HCT116 (cell line): ENCODE results near the gene PYGB. TPM values are rescaled to one million over a fixed set of nuclear protein-coding genes. Genes with fewer than 3 reads are reported as not detected.

Source experiments
- ATAC-seq: fragments of 200-7000 bp; cut with Tn5 transposase; 2 replicates; pipeline ENCODE4 v1.9.1; 2020; ENCODE audit warnings: mild to moderate bottlenecking, moderate library complexity
- BruUV-seq: library from RNA; stranded (reverse); fragments of 400-500 nt; replicated peaks from 2 replicates; lab custom pipeline; 2021; lab: Mats Ljungman, UMichigan
- CTCF ChIA-PET: fragments of 300-600 bp; sonication (Branson Sonifier 250); formaldehyde crosslinking; loops from one replicate; lab custom pipeline; 2021; ENCODE audit warnings: antibody characterized with exemption; lab: Charles Lee
- POLR2A ChIA-PET: fragments of 300-600, 350-600 bp; sonication (Branson Sonifier 250); formaldehyde crosslinking; loops from one replicate; lab custom pipeline; 2021; ENCODE audit warnings: antibody characterized with exemption; lab: Charles Lee
- RAD21 ChIA-PET, 2 experiments: fragments of 300-600 bp; sonication (Branson Sonifier 250); formaldehyde crosslinking; loops; one replicate each; lab custom pipeline; 2023; ENCODE audit warnings: low total read pairs in 2 of 2; ENCODE audit not compliant: uncharacterized antibody in 2 of 2, unreplicated experiment in 2 of 2, low non-redundant PET in 1 of 2; lab: Charles Lee
- DNase-seq: peaks from one replicate; pipeline ENCODE4 v3.0.0-alpha.2; 2010; ENCODE audit warnings: low read depth, low spot score
- H2AFZ ChIP-seq: fragments of 200-600 bp; shearing (Covaris generic), sonication (generic); 2 replicates; pipeline ENCODE4 v1.6.1; 2017; ENCODE audit warnings: low read depth, mixed run types, mixed read lengths, antibody characterized with exemption, low read length; ENCODE audit not compliant: poor library complexity, severe bottlenecking
- H3K27ac ChIP-seq: 2 replicates; pipeline ENCODE4 v1.5.1; 2012; ENCODE audit warnings: low read depth, low read length
- H3K27me3 ChIP-seq: fragments of 200-600 bp; sonication (generic); 2 replicates; pipeline ENCODE4 v1.6.1; 2016; ENCODE audit warnings: mixed run types, low read length, mixed read lengths; ENCODE audit not compliant: insufficient read depth
- H3K36me3 ChIP-seq, 2 experiments: fragments of 200-500 bp in 1 of 2; fragments of 200-600 bp in 1 of 2; sonication (Bioruptor generic) in 1 of 2; sonication (generic) in 1 of 2; 2 replicates each; pipeline versions ENCODE4 v1.5.1 to v1.6.1; 2014 to 2016; ENCODE audit warnings: low read length in 2 of 2, inconsistent platforms in 1 of 2, mixed read lengths in 1 of 2, mixed run types in 1 of 2; ENCODE audit not compliant: insufficient read depth in 2 of 2, control insufficient read depth in 1 of 2
- H3K4me1 ChIP-seq, 2 experiments: fragments of 200-600 bp in 1 of 2; sonication (generic) in 1 of 2; 2 replicates each; pipeline versions ENCODE4 v1.5.1 to v1.6.1; 2012 to 2017; ENCODE audit warnings: low read length in 2 of 2, inconsistent platforms in 1 of 2, mild to moderate bottlenecking in 1 of 2, mixed read lengths in 1 of 2, mixed run types in 1 of 2, moderate library complexity in 1 of 2; ENCODE audit not compliant: insufficient read depth in 2 of 2, control insufficient read depth in 1 of 2
- H3K4me2 ChIP-seq: fragments of 200-600 bp; sonication (generic); 2 replicates; pipeline ENCODE4 v1.6.1; 2017; ENCODE audit warnings: mixed run types, low read length, mixed read lengths
- H3K4me3 ChIP-seq, 2 experiments: fragments of 200-600 bp in 1 of 2; sonication (generic) in 1 of 2; replicated peaks in 1 of 2; 2 replicates each; pipeline ENCODE4 v1.5.1; 2011 to 2016; ENCODE audit warnings: low read length in 2 of 2, control low read depth in 1 of 2, low read depth in 1 of 2, mild to moderate bottlenecking in 1 of 2, mixed read lengths in 1 of 2, mixed run types in 1 of 2
- H3K79me2 ChIP-seq: fragments of 200-600 bp; sonication (generic); 2 replicates; pipeline ENCODE4 v1.6.1; 2017; ENCODE audit warnings: mild to moderate bottlenecking, mixed run types, low read length, moderate library complexity, mixed read lengths; ENCODE audit not compliant: insufficient read depth
- H3K9ac ChIP-seq: fragments of 200-600 bp; sonication (generic); 2 replicates; pipeline ENCODE4 v1.6.1; 2016; ENCODE audit warnings: low read length, mixed read lengths
- H3K9me2 ChIP-seq: fragments of 200-600 bp; sonication (generic), shearing (Covaris generic); 2 replicates; pipeline ENCODE4 v1.6.1; 2017; ENCODE audit warnings: mixed run types, mild to moderate bottlenecking, moderate library complexity; ENCODE audit not compliant: insufficient read depth
- H3K9me3 ChIP-seq, 2 experiments: fragments of 200-500 bp in 1 of 2; fragments of 200-600 bp in 1 of 2; sonication (Bioruptor generic) in 1 of 2; sonication (generic) in 1 of 2; 2 replicates each; pipeline ENCODE4 v1.6.1; 2014 to 2017; ENCODE audit warnings: low read length in 2 of 2, mixed read lengths in 2 of 2, inconsistent platforms in 1 of 2, low read depth in 1 of 2, mild to moderate bottlenecking in 1 of 2, mixed run types in 1 of 2, moderate library complexity in 1 of 2; ENCODE audit not compliant: control insufficient read depth in 1 of 2, insufficient read depth in 1 of 2
- H4K20me1 ChIP-seq: fragments of 200-600 bp; sonication (generic), shearing (Covaris generic); 2 replicates; pipeline ENCODE4 v1.6.1; 2017; ENCODE audit warnings: mixed run types, mild to moderate bottlenecking, moderate library complexity; ENCODE audit not compliant: insufficient read depth
- CBX3 ChIP-seq: IDR thresholded peaks from 2 replicates; pipeline ENCODE4 v1.6.1; 2012; ENCODE audit warnings: low read depth
- CEBPB ChIP-seq: IDR thresholded peaks from 2 replicates; pipeline ENCODE4 v1.6.1; 2012; ENCODE audit warnings: low read depth
- CTCF ChIP-seq, 3 experiments: fragments of 200-600 bp in 1 of 3; sonication (generic) in 1 of 3; IDR thresholded peaks in 2 of 3; conservative IDR thresholded peaks in 1 of 3; 2 replicates each; pipeline ENCODE4 v1.5.1; 2012 to 2017; ENCODE audit warnings: low read depth in 2 of 3, low read length in 2 of 3, antibody characterized with exemption in 1 of 3, borderline replicate concordance in 1 of 3, control low read depth in 1 of 3, mild to moderate bottlenecking in 1 of 3, mixed read lengths in 1 of 3, mixed run types in 1 of 3, moderate library complexity in 1 of 3; ENCODE audit not compliant: insufficient read depth in 1 of 3
- ELF1 ChIP-seq: IDR thresholded peaks from 2 replicates; pipeline ENCODE4 v1.6.1; 2012; ENCODE audit warnings: low read depth, borderline replicate concordance
- EZH2 ChIP-seq: fragments of 200-600 bp; sonication (generic); IDR thresholded peaks from 2 replicates; pipeline ENCODE4 v1.6.1; 2017; ENCODE audit warnings: antibody characterized with exemption, mixed run types
- EZH2phosphoT487 ChIP-seq: fragments of 200-600 bp; IDR thresholded peaks from 2 replicates; pipeline ENCODE4 v1.6.1; 2018; ENCODE audit warnings: antibody characterized with exemption, borderline replicate concordance
- POLR2A ChIP-seq: IDR thresholded peaks from 2 replicates; pipeline ENCODE4 v1.7.0; 2011; ENCODE audit warnings: borderline replicate concordance; ENCODE audit not compliant: insufficient read depth, insufficient read length; ENCODE audit errors: extremely low read depth
- RAD21 ChIP-seq: IDR thresholded peaks from 2 replicates; pipeline ENCODE4 v1.6.1; 2012; ENCODE audit warnings: low read depth, mild to moderate bottlenecking
- REST ChIP-seq: IDR thresholded peaks from 2 replicates; pipeline ENCODE4 v1.6.1; 2012; ENCODE audit warnings: low read depth
- SIN3A ChIP-seq: IDR thresholded peaks from 2 replicates; pipeline ENCODE4 v1.6.1; 2012; ENCODE audit warnings: low read depth
- ZFX ChIP-seq: fragments of 450-650 bp; IDR thresholded peaks from 2 replicates; pipeline ENCODE4 v1.6.1; 2017
- intact Hi-C: fragments of 100-400 bp; cut with micrococcal nuclease; formaldehyde crosslinking; loops from 2 replicates; pipeline ENCODE4 v1.10.0; 2022
- total RNA-seq: library from RNA; stranded (reverse); gene quantifications from one replicate; pipeline ENCODE4 v1.2.1, GENCODE V29; 2021; ENCODE audit not compliant: unreplicated experiment
- TF ChIP-seq, protein P1 (sequence below): IDR thresholded peaks from 2 replicates; pipeline ENCODE4 v1.6.1; 2012

Gene PYGB
- total RNA-seq, 1 experiment from 2014 or later, result 87.8 TPM

DNA sequence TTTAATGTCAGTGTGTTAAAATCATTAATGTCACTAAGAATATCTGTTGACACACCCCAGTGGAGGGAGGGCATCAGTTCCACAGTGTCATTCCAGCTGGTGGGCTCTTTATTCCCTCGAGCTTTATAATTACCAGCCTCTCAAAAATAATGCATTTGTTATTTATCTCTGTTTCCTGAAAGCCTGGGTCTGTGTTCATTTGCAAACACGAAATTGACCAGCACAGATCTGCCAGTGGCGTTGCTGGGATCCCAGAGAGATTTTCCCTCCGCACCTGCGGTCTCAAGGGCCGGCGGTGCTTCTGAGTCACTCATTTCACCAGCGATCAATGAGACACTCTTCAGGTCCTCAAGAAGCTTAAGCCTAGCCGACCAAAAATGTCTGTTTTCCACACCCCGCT is 5.7 kb upstream of the PYGB start:
- Histone ChIP-seq H3K27ac (no peak overlapping the region), H3K9me2 (no peaks in the 10 kb centered on the region), H3K4me2 (no peak overlapping the region), H3K27me3 (no peaks in the 10 kb centered on the region), H3K36me3 (no peaks in the 10 kb centered on the region), H2AFZ (no peak overlapping the region), H4K20me1 (no peaks in the 10 kb centered on the region), H3K9me3 (no peaks in the 10 kb centered on the region), H3K79me2 (no peaks in the 10 kb centered on the region), H3K9ac (no peak overlapping the region), H3K4me3 (no peak overlapping the region), H3K4me1 (peaks cover 24 to 37% of the 10 kb centered on the region in 2 experiments)
- intact Hi-C loops, result no loop called here
- ATAC-seq (no peak), DNase-seq (no peak)
- RAD21 ChIA-PET, result no interaction called here
- POLR2A ChIA-PET, result no interaction called here
- BruUV-seq, result no TSS peak
- TF ChIP-seq CTCF (IDR thresholded peaks at IDR 0.05 in 2 of 3, conservative IDR thresholded peaks at IDR 0.05 in 1 of 3; ENCODE audit: borderline replicate concordance in 1 of 3, insufficient read depth in 1 of 3, low read depth in 2 of 3, low read length in 2 of 3) (no peak), ZFX (no peak), SIN3A (no peak), RAD21 (no peak), POLR2A (no peak), ELF1 (no peak), EZH2 (no peak), CBX3 (no peak), CEBPB (no peak), EZH2phosphoT487 (no peak), REST (no peak)
- TF ChIP-seq, protein P1, sequence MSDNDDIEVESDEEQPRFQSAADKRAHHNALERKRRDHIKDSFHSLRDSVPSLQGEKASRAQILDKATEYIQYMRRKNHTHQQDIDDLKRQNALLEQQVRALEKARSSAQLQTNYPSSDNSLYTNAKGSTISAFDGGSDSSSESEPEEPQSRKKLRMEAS, result no peak
- CTCF ChIA-PET, result no interaction called here
